RWPE1 (cell line): Measurements from ENCODE around the gene KCNMA1.

Source experiments
- CTCF ChIA-PET: fragments of 350-600 bp; sonication (Branson Sonifier 250); formaldehyde crosslinking; extraction: SDS; loops from one replicate; lab custom pipeline; 2021; lab: Yijun Ruan, JAX
- POLR2A ChIA-PET: fragments of 400-600 bp; formaldehyde crosslinking; extraction: SDS; loops from one replicate; lab custom pipeline; 2020; ENCODE audit warnings: antibody characterized with exemption; ENCODE audit not compliant: low non-redundant PET; lab: Yijun Ruan, JAX
- DNase-seq: peaks from one replicate; pipeline ENCODE4 v3.0.0; 2012; ENCODE audit warnings: low spot score
- H3K27ac ChIP-seq: fragments of 450-650 bp; 2 replicates; pipeline ENCODE4 v1.5.1; 2017
- TF ChIP-seq, protein P1 (sequence below): fragments of 450-650 bp; conservative IDR thresholded peaks from 2 replicates; pipeline ENCODE4 v1.5.1; 2017; ENCODE audit warnings: low read depth, mild to moderate bottlenecking

KCNMA1 gene

DNA sequence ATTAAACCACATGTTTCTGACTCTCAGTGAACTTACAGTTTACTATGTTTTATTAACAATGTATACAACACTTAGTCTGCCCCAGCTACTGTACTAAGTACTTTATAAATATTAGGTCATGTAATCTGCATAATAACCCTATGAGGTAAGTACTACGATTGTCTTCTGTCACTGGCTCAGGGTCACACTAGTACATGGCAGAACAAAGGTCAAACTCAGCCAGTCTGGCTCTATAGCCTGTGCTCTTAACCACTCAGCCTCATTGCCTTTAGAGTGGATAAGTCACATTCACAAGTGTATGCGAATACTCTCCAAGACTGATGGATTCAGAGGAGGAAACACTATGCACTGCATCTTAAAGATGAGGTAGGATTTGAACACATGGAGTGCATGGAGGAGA, 252.3 kb downstream of the KCNMA1 start:
- ChIA-PET POLR2A (no interaction called here), CTCF (no interaction called here)
- TF ChIP-seq, protein P1, sequence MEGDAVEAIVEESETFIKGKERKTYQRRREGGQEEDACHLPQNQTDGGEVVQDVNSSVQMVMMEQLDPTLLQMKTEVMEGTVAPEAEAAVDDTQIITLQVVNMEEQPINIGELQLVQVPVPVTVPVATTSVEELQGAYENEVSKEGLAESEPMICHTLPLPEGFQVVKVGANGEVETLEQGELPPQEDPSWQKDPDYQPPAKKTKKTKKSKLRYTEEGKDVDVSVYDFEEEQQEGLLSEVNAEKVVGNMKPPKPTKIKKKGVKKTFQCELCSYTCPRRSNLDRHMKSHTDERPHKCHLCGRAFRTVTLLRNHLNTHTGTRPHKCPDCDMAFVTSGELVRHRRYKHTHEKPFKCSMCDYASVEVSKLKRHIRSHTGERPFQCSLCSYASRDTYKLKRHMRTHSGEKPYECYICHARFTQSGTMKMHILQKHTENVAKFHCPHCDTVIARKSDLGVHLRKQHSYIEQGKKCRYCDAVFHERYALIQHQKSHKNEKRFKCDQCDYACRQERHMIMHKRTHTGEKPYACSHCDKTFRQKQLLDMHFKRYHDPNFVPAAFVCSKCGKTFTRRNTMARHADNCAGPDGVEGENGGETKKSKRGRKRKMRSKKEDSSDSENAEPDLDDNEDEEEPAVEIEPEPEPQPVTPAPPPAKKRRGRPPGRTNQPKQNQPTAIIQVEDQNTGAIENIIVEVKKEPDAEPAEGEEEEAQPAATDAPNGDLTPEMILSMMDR, result no peak
- H3K27ac ChIP-seq, result no peak overlapping the region
- DNase-seq, result no peak

DNA sequence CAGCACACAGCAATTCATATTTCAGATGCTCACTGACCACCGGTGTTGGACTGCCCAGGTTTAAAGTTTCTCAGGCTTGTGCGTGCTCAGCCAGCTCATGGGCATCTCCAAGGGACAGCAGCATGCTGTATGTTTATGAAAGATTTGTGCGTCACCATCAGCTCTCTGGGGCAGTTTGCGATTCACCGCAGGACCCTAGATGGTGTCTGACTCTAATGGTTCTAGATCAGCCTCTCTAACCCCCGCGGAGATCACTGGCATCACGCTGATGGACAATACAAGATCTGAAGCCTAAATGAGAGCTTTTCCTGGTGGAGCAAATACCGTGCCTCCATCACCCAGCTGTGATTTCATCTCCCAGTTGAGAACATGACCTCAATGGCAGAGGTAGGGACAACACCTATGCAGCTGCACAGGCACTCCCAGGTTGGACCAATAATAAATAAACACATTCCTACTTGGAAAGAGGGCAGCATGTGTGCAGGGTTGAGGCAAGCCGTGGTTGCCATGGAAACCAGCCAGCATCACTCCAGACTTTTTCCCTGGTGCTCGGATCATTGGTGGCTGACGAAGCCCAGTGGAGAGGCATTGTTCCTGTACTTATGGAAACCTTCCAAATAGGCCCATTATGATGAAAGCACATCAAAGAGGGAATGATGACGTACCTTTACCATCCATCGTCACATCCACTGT, 253.6 kb downstream of the KCNMA1 start:
- ChIA-PET CTCF (interaction anchor here (0.9 kb wide), 1 partner anchor 257 kb away, joined by 3 read pairs; no protein-coding TSS in a partner anchor), POLR2A (no interaction called here)
- H3K27ac ChIP-seq, result no peak overlapping the region
- DNase-seq, result no peak
- TF ChIP-seq, protein P1, result no peak

DNA sequence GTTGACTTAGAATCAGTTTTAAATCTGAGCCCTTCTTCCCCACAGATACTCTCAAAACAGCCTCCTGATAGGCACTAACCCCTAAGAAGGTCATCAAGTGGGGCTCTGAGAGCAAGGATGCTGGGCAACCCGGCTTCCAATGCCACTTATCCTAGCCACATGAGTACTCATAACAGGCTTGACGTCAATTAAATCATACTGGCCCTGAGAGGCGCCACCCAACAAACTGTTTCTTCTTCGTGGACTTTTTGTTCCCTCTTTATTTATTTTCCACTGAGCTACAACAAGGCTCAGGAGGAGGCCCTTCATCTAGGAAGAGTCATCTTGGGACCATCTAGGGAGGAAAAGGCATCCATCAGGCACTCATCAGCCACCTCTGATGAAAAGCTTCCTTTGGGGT, 255.9 kb downstream of the KCNMA1 start:
- TF ChIP-seq, protein P1, result no peak

DNA sequence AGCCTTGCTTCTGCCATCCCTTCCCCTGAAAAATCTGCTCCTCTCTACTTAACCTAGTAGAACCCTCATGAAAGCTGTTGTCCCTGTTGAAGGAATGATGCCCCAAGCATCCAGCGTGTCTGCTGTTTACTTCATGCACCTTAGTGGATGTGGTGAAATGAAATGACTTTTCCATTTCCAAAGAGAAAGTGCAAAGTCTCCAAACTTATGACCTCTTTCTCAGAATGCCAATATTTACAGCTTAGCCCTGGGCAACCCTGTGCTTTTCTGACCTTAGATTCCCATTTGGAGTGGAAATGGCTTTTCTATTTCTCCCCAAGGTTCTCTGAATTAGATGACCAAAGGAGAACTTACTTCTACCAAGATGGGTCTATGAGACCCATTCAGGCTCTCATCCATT, 256.9 kb downstream of the KCNMA1 start:
- no peak for DNase-seq
- TF ChIP-seq, protein P1, result no peak
- CTCF ChIA-PET, result no interaction called here

More for the DNA sequence above, 255.9 kb downstream of the KCNMA1 start:
- ChIA-PET CTCF (interaction anchor here (1.2 kb wide), 1 partner anchor 10 kb away, joined by 3 read pairs; no protein-coding TSS in a partner anchor), POLR2A (no interaction called here)
- no peak overlapping the region for H3K27ac ChIP-seq
- DNase-seq, result no peak

DNA sequence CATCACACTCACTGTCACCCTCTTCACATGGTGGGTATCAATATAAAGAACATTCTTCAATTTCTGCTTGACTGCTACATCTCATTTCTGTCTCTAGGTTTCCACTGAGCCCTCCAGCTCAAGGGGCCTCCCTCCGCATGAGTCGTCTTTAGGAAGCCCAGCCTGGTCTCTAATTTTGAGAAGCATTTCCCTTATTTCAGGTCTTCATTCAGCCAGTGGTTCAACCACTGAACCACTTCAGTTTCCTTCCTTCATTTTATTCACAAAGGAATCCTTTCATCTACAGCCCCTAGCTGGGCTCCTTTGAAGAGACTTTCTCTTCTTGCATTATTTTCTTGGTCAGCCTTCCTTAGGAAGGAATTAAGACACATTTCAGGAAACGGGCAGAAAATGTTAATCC, 257.4 kb downstream of the KCNMA1 start:
- TF ChIP-seq, protein P1, result no peak
- ChIA-PET POLR2A (no interaction called here), CTCF (no interaction called here)
- no peak for DNase-seq
- H3K27ac ChIP-seq, result no peak overlapping the region

More for the DNA sequence above, 256.9 kb downstream of the KCNMA1 start:
- POLR2A ChIA-PET, result no interaction called here
- H3K27ac ChIP-seq, result no peak overlapping the region

DNA sequence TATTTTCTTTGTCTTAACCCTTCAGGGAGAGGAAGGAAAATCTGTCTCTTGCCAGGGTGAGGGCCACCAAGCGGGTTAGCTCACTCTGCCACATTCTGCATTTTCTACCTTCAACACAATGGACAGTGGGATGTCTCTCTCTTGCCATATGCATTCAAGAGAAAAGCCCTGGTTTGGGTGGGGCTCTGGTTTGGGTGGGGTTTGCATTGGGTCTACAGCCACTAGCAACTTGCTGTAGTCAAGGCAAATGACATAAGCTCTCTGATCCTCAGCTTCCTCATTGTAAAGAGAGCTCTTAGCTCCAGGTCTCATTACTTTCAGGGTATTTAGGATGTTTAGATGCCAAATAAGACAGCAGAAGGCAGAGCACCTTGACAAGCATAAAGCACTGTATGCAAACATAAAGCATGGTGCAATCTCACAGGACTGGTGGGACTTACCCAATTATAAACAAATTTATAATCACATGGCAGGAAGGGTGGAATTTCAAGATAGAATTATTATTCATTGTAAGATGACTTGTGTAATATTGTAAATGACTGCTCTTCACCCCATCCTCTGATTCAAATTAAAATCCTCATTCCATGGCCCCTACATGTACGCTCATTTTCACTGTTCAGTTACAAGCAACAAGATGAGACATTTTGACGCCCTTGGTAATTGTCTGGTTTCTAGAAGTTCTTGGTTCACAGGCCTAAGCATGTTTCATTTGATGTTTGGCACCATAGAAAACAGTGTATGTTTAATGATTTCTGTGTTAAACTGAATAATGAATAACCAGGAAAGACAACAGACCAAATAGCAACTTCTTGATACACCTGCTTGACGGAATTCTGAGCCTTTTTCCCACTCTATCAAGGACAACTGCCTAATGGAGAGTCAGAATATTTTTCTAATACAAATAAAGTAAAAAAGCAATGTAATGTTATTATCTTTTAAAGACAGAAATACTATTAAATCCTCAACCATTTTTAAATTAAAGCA, 258.9 kb downstream of the KCNMA1 start:
- no peak for DNase-seq
- TF ChIP-seq, protein P1, result no peak
- ChIA-PET POLR2A (no interaction called here), CTCF (interaction anchor here (0.6 to 1.8 kb wide), 4 partner anchors 205 to 326 kb away, joined by 3 to 5 read pairs (median 4); no protein-coding TSS in a partner anchor)
- no peak overlapping the region for H3K27ac ChIP-seq
